IMR-90 (cell line): Measurements from ENCODE around the gene ZNF541. TPM values are rescaled to one million over a fixed set of nuclear protein-coding genes. Genes with fewer than 3 reads are reported as not detected.

ENCODE experiments used
- ATAC-seq: fragments of 200-7000 bp; cut with Tn5 transposase; 2 replicates; pipeline ENCODE4 v1.9.1; 2020; ENCODE audit warnings: low read depth, mild to moderate bottlenecking, moderate library complexity
- BruUV-seq: library from RNA; stranded (reverse); fragments of 400-500 nt; replicated peaks from 2 replicates; lab custom pipeline; 2021; lab: Mats Ljungman, UMichigan
- CTCF ChIA-PET: fragments of 300-600 bp; formaldehyde crosslinking; extraction: SDS; loops from one replicate; lab custom pipeline; 2021; ENCODE audit warnings: antibody characterized with exemption; lab: Yijun Ruan, JAX
- POLR2A ChIA-PET: fragments of 300-600 bp; sonication (Branson Sonifier 250); formaldehyde crosslinking; loops from one replicate; lab custom pipeline; 2022; ENCODE audit warnings: antibody characterized with exemption; ENCODE audit not compliant: unreplicated experiment; lab: Charles Lee
- DNase-seq: peaks from one replicate; pipeline ENCODE4 v3.0.0; 2013
- H2AFZ ChIP-seq: replicated peaks from 2 replicates; pipeline ENCODE3; 2013; ENCODE audit warnings: low read length, mild to moderate bottlenecking; ENCODE audit not compliant: poor library complexity
- H2AK5ac ChIP-seq: 2 replicates; pipeline ENCODE4 v1.6.1; 2013; ENCODE audit warnings: low read depth, low read length, inconsistent platforms
- H2AK9ac ChIP-seq: replicated peaks from 2 replicates; pipeline ENCODE3; 2013; ENCODE audit warnings: mild to moderate bottlenecking, low read depth, low read length, moderate library complexity; ENCODE audit not compliant: poor library complexity
- H2BK120ac ChIP-seq: 2 replicates; pipeline ENCODE4 v1.6.1; 2013; ENCODE audit warnings: low read depth, low read length, inconsistent platforms
- H2BK15ac ChIP-seq: 3 replicates; pipeline ENCODE4 v1.6.1; 2013; ENCODE audit warnings: low read depth, low read length, inconsistent platforms
- H2BK20ac ChIP-seq: 2 replicates; pipeline ENCODE4 v1.6.1; 2013; ENCODE audit warnings: low read depth, mild to moderate bottlenecking, inconsistent platforms, low read length, moderate library complexity
- H2BK5ac ChIP-seq: 2 replicates; pipeline ENCODE4 v1.6.1; 2013; ENCODE audit warnings: mild to moderate bottlenecking, low read depth, low read length, inconsistent platforms; ENCODE audit not compliant: poor library complexity, severe bottlenecking
- H3K14ac ChIP-seq: replicated peaks from 2 replicates; pipeline ENCODE4 v1.6.1; 2013; ENCODE audit warnings: low read depth, low read length, inconsistent platforms
- H3K18ac ChIP-seq: 2 replicates; pipeline ENCODE4 v1.6.1; 2013; ENCODE audit warnings: low read depth, low read length, control low read depth
- H3K23ac ChIP-seq: 2 replicates; pipeline ENCODE4 v1.6.1; 2013; ENCODE audit warnings: low read depth, low read length, inconsistent platforms
- H3K27ac ChIP-seq: 2 replicates; pipeline ENCODE4 v1.5.1; 2013; ENCODE audit warnings: mild to moderate bottlenecking, control low read depth, low read length; ENCODE audit not compliant: insufficient read depth
- H3K27me3 ChIP-seq: 2 replicates; pipeline ENCODE4 v1.6.1; 2013; ENCODE audit warnings: low read length; ENCODE audit not compliant: control insufficient read depth, insufficient read depth
- H3K36me3 ChIP-seq: 2 replicates; pipeline ENCODE4 v1.6.1; 2013; ENCODE audit warnings: low read length, mixed read lengths; ENCODE audit not compliant: control insufficient read depth, insufficient read depth
- H3K4ac ChIP-seq: 2 replicates; pipeline ENCODE4 v1.6.1; 2013; ENCODE audit warnings: low read depth, low read length, inconsistent platforms
- H3K4me1 ChIP-seq: 2 replicates; pipeline ENCODE4 v1.6.1; 2013; ENCODE audit warnings: low read length, mixed read lengths; ENCODE audit not compliant: control insufficient read depth, insufficient read depth
- H3K4me2 ChIP-seq: 2 replicates; pipeline ENCODE4 v1.6.1; 2013; ENCODE audit warnings: low read depth, mild to moderate bottlenecking, control low read depth, low read length, moderate library complexity
- H3K4me3 ChIP-seq: 2 replicates; pipeline ENCODE4 v1.5.1; 2013; ENCODE audit warnings: low read depth, mild to moderate bottlenecking, control low read depth, low read length, moderate library complexity; ENCODE audit not compliant: insufficient read depth
- H3K56ac ChIP-seq: 2 replicates; pipeline ENCODE4 v1.6.1; 2013; ENCODE audit warnings: low read length, inconsistent platforms; ENCODE audit not compliant: insufficient read depth; ENCODE audit errors: extremely low read depth
- H3K79me1 ChIP-seq, 2 experiments: 2 replicates each; pipeline ENCODE4 v1.6.1; 2013; ENCODE audit warnings: low read length in 2 of 2, inconsistent platforms in 1 of 2, low read depth in 1 of 2
- H3K9ac ChIP-seq: 2 replicates; pipeline ENCODE4 v1.6.1; 2013; ENCODE audit warnings: low read depth, low read length, control low read depth
- H3K9me1 ChIP-seq: 2 replicates; pipeline ENCODE4 v1.6.1; 2013; ENCODE audit warnings: low read length, inconsistent platforms; ENCODE audit not compliant: insufficient read depth
- H3K9me3 ChIP-seq: 2 replicates; pipeline ENCODE4 v1.6.1; 2013; ENCODE audit warnings: low read length; ENCODE audit not compliant: control insufficient read depth, insufficient read depth
- H4K20me1 ChIP-seq: 2 replicates; pipeline ENCODE4 v1.6.1; 2013; ENCODE audit warnings: low read length, inconsistent platforms; ENCODE audit not compliant: insufficient read depth
- H4K5ac ChIP-seq: 2 replicates; pipeline ENCODE4 v1.6.1; 2013; ENCODE audit warnings: mild to moderate bottlenecking, low read depth, low read length, control low read depth
- H4K8ac ChIP-seq, 2 experiments: 2 replicates each; pipeline ENCODE4 v1.6.1; 2013; ENCODE audit warnings: low read depth in 2 of 2, low read length in 2 of 2, control low read depth in 1 of 2, inconsistent platforms in 1 of 2
- H4K91ac ChIP-seq: 2 replicates; pipeline ENCODE4 v1.6.1; 2013; ENCODE audit warnings: low read depth, low read length, inconsistent platforms; ENCODE audit not compliant: insufficient read depth
- BHLHE40 ChIP-seq: fragments of 150-350 bp; IDR thresholded peaks from 2 replicates; pipeline ENCODE4 v1.6.1; 2016; ENCODE audit warnings: mild to moderate bottlenecking, low read depth, low read length
- CEBPB ChIP-seq: IDR thresholded peaks from 2 replicates; pipeline ENCODE4 v1.6.1; 2012; ENCODE audit warnings: low read depth, low read length, improper control_type of control experiment
- FOS ChIP-seq: fragments of 150-350 bp; IDR thresholded peaks from 2 replicates; pipeline ENCODE4 v1.6.1; 2016; ENCODE audit warnings: low read depth, low read length
- MAFK ChIP-seq: IDR thresholded peaks from 2 replicates; pipeline ENCODE4 v1.6.1; 2012; ENCODE audit warnings: low read depth, low read length, improper control_type of control experiment
- MAZ ChIP-seq: IDR thresholded peaks from 2 replicates; pipeline ENCODE4 v1.6.1; 2012; ENCODE audit warnings: low read depth, mild to moderate bottlenecking, low read length, improper control_type of control experiment, moderate library complexity, borderline replicate concordance
- SMC3 ChIP-seq: fragments of 150-350 bp; IDR thresholded peaks from 2 replicates; pipeline ENCODE4 v1.6.1; 2016; ENCODE audit warnings: low read depth, mild to moderate bottlenecking, antibody characterized with exemption, low read length, moderate library complexity
- WGBS, 2 experiments: methylation state at CpG; one replicate each; pipeline versions ENCODE4 v1.1.5 to v1.1.7; 2013; ENCODE audit warnings: missing lambda C conversion rate in 2 of 2; ENCODE audit not compliant: insufficient read length in 1 of 2; ENCODE audit errors: extremely low coverage in 2 of 2; 5-methylcytosine and 5-hydroxymethylcytosine counted together
- dilution Hi-C: fragments of 300-500 bp; cut with HindIII; formaldehyde crosslinking; loops from one replicate; pipeline ENCODE4 v1.14.3; 2018; ENCODE audit warnings: low sequenced_read_pairs; ENCODE audit not compliant: unreplicated experiment
- in situ Hi-C: fragments of 300-500 bp; cut with MboI; formaldehyde crosslinking; loops from 3 replicates; pipeline ENCODE4 v1.14.3; 2019; ENCODE audit warnings: low sequenced_read_pairs, inconsistent platforms, mixed read lengths
- intact Hi-C: fragments of 100-400 bp; cut with micrococcal nuclease; formaldehyde crosslinking; loops from 2 replicates; pipeline ENCODE4 v1.10.0; 2022
- polyA plus RNA-seq, 3 experiments: library from polyadenylated mRNA; depleted of rRNA; stranded (reverse); fragments of >200 nt; gene quantifications; 2 replicates each; pipeline ENCODE4 v1.2.3, GENCODE V29; 2012; ENCODE audit warnings: low replicate concordance in 1 of 3
- total RNA-seq: library from RNA; depleted of rRNA; stranded (reverse); fragments of >200 nt; gene quantifications from 2 replicates; pipeline ENCODE4 v1.2.3, GENCODE V29; 2012
- TF ChIP-seq, protein P1 (sequence below): fragments of 150-350 bp; IDR thresholded peaks from 2 replicates; pipeline ENCODE4 v1.6.1; 2016; ENCODE audit warnings: low read depth, mild to moderate bottlenecking, low read length, moderate library complexity, borderline replicate concordance
- TF ChIP-seq, protein P2 (sequence below): conservative IDR thresholded peaks from 2 replicates; pipeline ENCODE4 v1.5.1; 2012; ENCODE audit warnings: mild to moderate bottlenecking, low read depth, low read length, improper control_type of control experiment
- TF ChIP-seq, protein P3 (sequence below): fragments of 150-350 bp; IDR thresholded peaks from 2 replicates; pipeline ENCODE4 v1.6.1; 2017; ENCODE audit warnings: mild to moderate bottlenecking, antibody characterized with exemption, low read length, low read depth

Gene ZNF541
- total and polyA plus RNA-seq, 2 of the 4 experiments (the other 2 are of a cell fraction): not detected

DNA sequence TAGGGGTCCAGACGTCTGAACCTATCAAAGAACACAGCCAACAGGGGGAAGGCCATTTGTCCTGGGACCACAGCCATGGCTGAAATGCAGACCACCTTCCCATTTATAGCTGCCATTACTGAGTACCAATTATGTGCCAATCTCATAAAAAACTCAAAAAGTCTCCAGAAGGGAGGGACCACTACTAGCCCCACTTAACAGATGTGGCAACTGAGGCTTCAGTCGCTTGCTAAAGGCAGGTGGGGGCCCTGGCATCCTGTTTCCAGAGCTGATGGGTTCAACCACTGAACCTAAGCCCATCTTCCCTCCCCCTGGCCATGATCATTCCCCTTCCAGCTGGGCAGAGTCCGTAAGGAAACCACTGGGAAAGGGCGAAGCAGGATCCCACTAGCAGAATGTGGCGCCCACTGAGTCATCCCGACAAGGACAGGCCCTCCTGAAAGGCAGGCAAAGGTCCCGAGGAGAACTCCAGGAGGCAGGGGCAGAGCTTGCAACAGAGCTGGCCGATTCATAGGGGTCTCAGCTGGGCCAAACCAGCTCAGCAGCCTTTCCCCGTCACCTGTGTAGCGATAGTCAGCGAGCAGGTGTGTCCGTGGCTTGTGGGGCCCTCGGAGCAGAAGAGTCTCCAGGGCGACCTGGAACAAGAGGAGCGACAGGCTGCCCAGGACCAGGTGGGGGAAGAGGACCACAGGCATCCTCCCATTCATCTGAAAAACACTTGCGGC, 43.8 kb downstream of the ZNF541 start (continued):
- TF ChIP-seq, protein P1, sequence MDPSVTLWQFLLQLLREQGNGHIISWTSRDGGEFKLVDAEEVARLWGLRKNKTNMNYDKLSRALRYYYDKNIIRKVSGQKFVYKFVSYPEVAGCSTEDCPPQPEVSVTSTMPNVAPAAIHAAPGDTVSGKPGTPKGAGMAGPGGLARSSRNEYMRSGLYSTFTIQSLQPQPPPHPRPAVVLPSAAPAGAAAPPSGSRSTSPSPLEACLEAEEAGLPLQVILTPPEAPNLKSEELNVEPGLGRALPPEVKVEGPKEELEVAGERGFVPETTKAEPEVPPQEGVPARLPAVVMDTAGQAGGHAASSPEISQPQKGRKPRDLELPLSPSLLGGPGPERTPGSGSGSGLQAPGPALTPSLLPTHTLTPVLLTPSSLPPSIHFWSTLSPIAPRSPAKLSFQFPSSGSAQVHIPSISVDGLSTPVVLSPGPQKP: no peak

DNA sequence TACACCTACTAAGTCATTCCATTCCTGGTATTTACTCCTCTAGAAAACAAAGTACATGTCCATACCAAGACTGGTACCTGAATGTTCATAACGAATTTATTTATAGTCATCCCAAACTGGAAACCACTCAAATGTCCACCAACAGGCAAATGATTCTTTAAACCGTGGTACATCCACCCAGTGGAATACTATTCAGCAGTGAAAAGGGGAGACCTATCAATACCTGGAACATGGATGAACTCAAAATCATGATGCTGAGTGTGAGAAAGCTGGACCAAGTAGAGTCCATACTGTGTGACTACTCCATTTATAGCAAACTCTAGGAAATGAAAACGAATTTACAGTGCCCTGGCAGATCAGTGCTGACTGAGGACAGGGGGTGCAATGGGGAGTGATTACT, 46.1 kb downstream of the ZNF541 start:
- dilution Hi-C loops: no loop called here
- in situ Hi-C loops: no loop called here

More for the DNA sequence above, 46.1 kb downstream of the ZNF541 start:
- ChIA-PET POLR2A (no interaction called here), CTCF (no interaction called here)
- ATAC-seq: no peak
- Histone ChIP-seq H3K4me3 (no peak overlapping the region), H3K4me1 (peaks cover 2% of the 10 kb centered on the region; the same call in 1 of the 2 replicates), H3K9me3 (no peaks in the 10 kb centered on the region), H4K5ac (no peak overlapping the region), H4K91ac (no peak overlapping the region), H3K23ac (no peak overlapping the region), H4K8ac (no peak overlapping the region), H2AK5ac (no peak overlapping the region), H3K36me3 (no peaks in the 10 kb centered on the region), H3K27me3 (peaks cover 28% of the 10 kb centered on the region), H3K4me2 (no peak overlapping the region), H2BK20ac (no peak overlapping the region), H3K27ac (no peak overlapping the region), H3K14ac (no peak overlapping the region), H2AFZ (no peak overlapping the region), H3K9me1 (no peaks in the 10 kb centered on the region; the same call in 1 of the 2 replicates), H2BK15ac (no peak overlapping the region), H4K20me1 (no peaks in the 10 kb centered on the region), H2BK120ac (no peak overlapping the region), H2BK5ac (no peak overlapping the region), H3K9ac (no peak overlapping the region), H3K18ac (no peak overlapping the region), H3K4ac (no peak overlapping the region), H3K79me1 (no peaks in the 10 kb centered on the region), H3K56ac (no peak overlapping the region), H2AK9ac (no peak overlapping the region)
- intact Hi-C loops: no loop called here
- WGBS, 2 experiments: no CpG with 5 or more reads among the region's 3 CpGs
- DNase-seq: no peak
- no TSS peak for BruUV-seq
- TF ChIP-seq MAZ (no peak), MAFK (no peak), FOS (no peak), SMC3 (no peak), BHLHE40 (no peak), CEBPB (no peak)
- TF ChIP-seq, protein P2, sequence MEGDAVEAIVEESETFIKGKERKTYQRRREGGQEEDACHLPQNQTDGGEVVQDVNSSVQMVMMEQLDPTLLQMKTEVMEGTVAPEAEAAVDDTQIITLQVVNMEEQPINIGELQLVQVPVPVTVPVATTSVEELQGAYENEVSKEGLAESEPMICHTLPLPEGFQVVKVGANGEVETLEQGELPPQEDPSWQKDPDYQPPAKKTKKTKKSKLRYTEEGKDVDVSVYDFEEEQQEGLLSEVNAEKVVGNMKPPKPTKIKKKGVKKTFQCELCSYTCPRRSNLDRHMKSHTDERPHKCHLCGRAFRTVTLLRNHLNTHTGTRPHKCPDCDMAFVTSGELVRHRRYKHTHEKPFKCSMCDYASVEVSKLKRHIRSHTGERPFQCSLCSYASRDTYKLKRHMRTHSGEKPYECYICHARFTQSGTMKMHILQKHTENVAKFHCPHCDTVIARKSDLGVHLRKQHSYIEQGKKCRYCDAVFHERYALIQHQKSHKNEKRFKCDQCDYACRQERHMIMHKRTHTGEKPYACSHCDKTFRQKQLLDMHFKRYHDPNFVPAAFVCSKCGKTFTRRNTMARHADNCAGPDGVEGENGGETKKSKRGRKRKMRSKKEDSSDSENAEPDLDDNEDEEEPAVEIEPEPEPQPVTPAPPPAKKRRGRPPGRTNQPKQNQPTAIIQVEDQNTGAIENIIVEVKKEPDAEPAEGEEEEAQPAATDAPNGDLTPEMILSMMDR: no peak
- TF ChIP-seq, protein P1: no peak
- TF ChIP-seq, protein P3, sequence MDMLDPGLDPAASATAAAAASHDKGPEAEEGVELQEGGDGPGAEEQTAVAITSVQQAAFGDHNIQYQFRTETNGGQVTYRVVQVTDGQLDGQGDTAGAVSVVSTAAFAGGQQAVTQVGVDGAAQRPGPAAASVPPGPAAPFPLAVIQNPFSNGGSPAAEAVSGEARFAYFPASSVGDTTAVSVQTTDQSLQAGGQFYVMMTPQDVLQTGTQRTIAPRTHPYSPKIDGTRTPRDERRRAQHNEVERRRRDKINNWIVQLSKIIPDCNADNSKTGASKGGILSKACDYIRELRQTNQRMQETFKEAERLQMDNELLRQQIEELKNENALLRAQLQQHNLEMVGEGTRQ: no peak
